Parathyroid adenoma (tissue), 2 donors: ENCODE data around the gene PTPRQ.
"Not testable (repeated sequence)": the region's sequence is repeated elsewhere in the genome, so short reads cannot be mapped to it uniquely, and the experiment has no call there.

Source experiments
- H2AFZ ChIP-seq: fragments of 300-600 bp; sonication (generic); one replicate; pipeline ENCODE4 v1.7.0; 2017; ENCODE audit warnings: antibody characterized with exemption, mild to moderate bottlenecking
- H3K27ac ChIP-seq: fragments of 300-600 bp; sonication (generic); one replicate; pipeline ENCODE4 v1.7.0; 2017
- H3K27me3 ChIP-seq: fragments of 300-600 bp; sonication (generic); one replicate; pipeline ENCODE4 v1.7.0; 2017; ENCODE audit warnings: low read length; ENCODE audit not compliant: control insufficient read depth, insufficient read depth
- H3K36me3 ChIP-seq: fragments of 300-600 bp; sonication (generic); one replicate; pipeline ENCODE4 v1.7.0; 2017; ENCODE audit warnings: low read length; ENCODE audit not compliant: control insufficient read depth, insufficient read depth
- H3K4me1 ChIP-seq: fragments of 300-600 bp; sonication (generic); one replicate; pipeline ENCODE4 v1.7.0; 2017; ENCODE audit warnings: control low read depth
- H3K4me2 ChIP-seq: fragments of 300-600 bp; sonication (generic); one replicate; pipeline ENCODE4 v1.7.0; 2017; ENCODE audit warnings: low read length
- H3K4me3 ChIP-seq: fragments of 300-600 bp; sonication (generic); one replicate; pipeline ENCODE4 v1.7.0; 2017; ENCODE audit warnings: low read depth, low read length
- H3K79me2 ChIP-seq: fragments of 300-600 bp; sonication (generic); one replicate; pipeline ENCODE4 v1.7.0; 2017; ENCODE audit warnings: control low read depth
- H3K9ac ChIP-seq: fragments of 300-600 bp; sonication (generic); one replicate; pipeline ENCODE4 v1.7.0; 2017; ENCODE audit warnings: mild to moderate bottlenecking
- H3K9me3 ChIP-seq: fragments of 300-600 bp; sonication (generic); one replicate; pipeline ENCODE4 v1.7.0; 2017; ENCODE audit warnings: low read length; ENCODE audit not compliant: control insufficient read depth
- CTCF ChIP-seq: fragments of 300-600 bp; sonication (generic); IDR thresholded peaks from one replicate; pipeline ENCODE4 v1.7.0; 2017; ENCODE audit warnings: antibody characterized with exemption, mild to moderate bottlenecking
- donor health status: primary hyperparathyroidism.

Gene PTPRQ

GRCh38 chr12:80655751-80656150, 211.7 kb downstream of the PTPRQ start:
- Histone ChIP-seq H3K9ac (no peak overlapping the region), H3K4me2 (no peak overlapping the region), H3K27me3 (no peaks in the 10 kb centered on the region), H2AFZ (no peak overlapping the region), H3K4me1 (no peaks in the 10 kb centered on the region), H3K27ac (no peak overlapping the region), H3K36me3 (no peaks in the 10 kb centered on the region), H3K9me3 (no peaks in the 10 kb centered on the region), H3K4me3 (no peak overlapping the region), H3K79me2 (no peaks in the 10 kb centered on the region)
- TF ChIP-seq CTCF, result no peak

GRCh38 chr12:80659512-80660063, 215.6 kb downstream of the PTPRQ start:
- H3K4me3 ChIP-seq, result no peak overlapping the region
- H3K4me1 ChIP-seq, result no peaks in the 10 kb centered on the region
- TF ChIP-seq CTCF, result no peak

GRCh38 chr12:80662586-80662985, 218.6 kb downstream of the PTPRQ start:
- no peaks in the 10 kb centered on the region for H3K9me3 ChIP-seq
- H3K27me3 ChIP-seq, result no peaks in the 10 kb centered on the region
- H3K4me2 ChIP-seq, result no peak overlapping the region
- H3K27ac ChIP-seq, result no peak overlapping the region
- H3K4me1 ChIP-seq, result no peaks in the 10 kb centered on the region
- H3K4me3 ChIP-seq, result no peak overlapping the region
- no peak overlapping the region for H3K9ac ChIP-seq
- no peaks in the 10 kb centered on the region for H3K79me2 ChIP-seq
- H2AFZ ChIP-seq, result no peak overlapping the region
- TF ChIP-seq CTCF, result no peak
- no peaks in the 10 kb centered on the region for H3K36me3 ChIP-seq

More at GRCh38 chr12:80659512-80660063, 215.6 kb downstream of the PTPRQ start:
- no peaks in the 10 kb centered on the region for H3K36me3 ChIP-seq
- no peak overlapping the region for H3K27ac ChIP-seq
- H3K9ac ChIP-seq, result no peak overlapping the region
- H3K9me3 ChIP-seq, result no peaks in the 10 kb centered on the region
- no peaks in the 10 kb centered on the region for H3K79me2 ChIP-seq
- no peaks in the 10 kb centered on the region for H3K27me3 ChIP-seq
- no peak overlapping the region for H2AFZ ChIP-seq
- H3K4me2 ChIP-seq, result no peak overlapping the region

- H3K27ac ChIP-seq, result no peak overlapping the region
- H3K27me3 ChIP-seq, result no peaks in the 10 kb centered on the region
- no peak overlapping the region for H3K4me3 ChIP-seq
- no peak overlapping the region for H3K9ac ChIP-seq
- no peaks in the 10 kb centered on the region for H3K79me2 ChIP-seq
- H3K4me1 ChIP-seq, result no peaks in the 10 kb centered on the region
- no peaks in the 10 kb centered on the region for H3K9me3 ChIP-seq
- H3K4me2 ChIP-seq, result no peak overlapping the region
- no peak overlapping the region for H2AFZ ChIP-seq
- H3K36me3 ChIP-seq, result no peaks in the 10 kb centered on the region
- TF ChIP-seq CTCF, result no peak
Measured at GRCh38 chr12:80670214-80670613, 226.2 kb downstream of the PTPRQ start.

GRCh38 chr12:80676042-80676636, 232.1 kb downstream of the PTPRQ start:
- not testable (repeated sequence) for H3K27me3 ChIP-seq, H3K79me2 ChIP-seq, H3K9ac ChIP-seq, H3K4me3 ChIP-seq, H3K4me2 ChIP-seq, H3K9me3 ChIP-seq, H3K36me3 ChIP-seq, H2AFZ ChIP-seq, H3K4me1 ChIP-seq, H3K27ac ChIP-seq
